HG03175 (cell line): ENCODE data around the gene SPSB4.
"Not testable (repeated sequence)": the region's sequence is repeated elsewhere in the genome, so short reads cannot be mapped to it uniquely, and the experiment has no call there.

Source experiments
- ATAC-seq: cut with Tn5 transposase; IDR thresholded peaks from one replicate; pipeline ENCODE4 v1.9.1; 2021; ENCODE audit warnings: mild to moderate bottlenecking, moderate library complexity; ENCODE audit not compliant: unreplicated experiment

The SPSB4 gene

GRCh38 chr3:141050576-141051442, at the start of gene SPSB4:
Gene SPSB4, plus strand, starts transcription at chr3:141051347. Its CDS starts 14,758 bp downstream, at chr3:141066105.
- no peak for ATAC-seq

DNA sequence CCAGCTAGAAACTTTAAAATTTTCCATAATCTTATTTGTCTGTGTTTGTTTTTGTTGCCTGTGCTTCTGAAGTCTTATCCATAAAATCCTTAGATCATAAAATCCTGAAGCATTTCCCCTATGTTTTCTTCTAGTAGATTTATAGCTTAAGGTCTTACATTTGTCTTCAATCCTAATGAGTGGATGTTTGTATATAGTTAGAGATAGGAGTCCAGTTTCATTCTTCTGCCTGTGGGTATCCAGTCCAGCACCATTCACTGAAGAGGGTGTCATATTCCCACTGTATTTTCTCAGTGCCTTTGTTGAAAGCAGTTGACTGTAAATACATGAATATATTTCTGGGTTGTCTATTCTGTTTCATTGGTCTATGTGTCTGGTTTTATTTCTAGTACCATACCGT, 44.8 kb upstream of the SPSB4 start:
- ATAC-seq: no peak

- no peak for ATAC-seq
Observed at GRCh38 chr3:141009496-141009895, 41.7 kb upstream of the SPSB4 start.

DNA sequence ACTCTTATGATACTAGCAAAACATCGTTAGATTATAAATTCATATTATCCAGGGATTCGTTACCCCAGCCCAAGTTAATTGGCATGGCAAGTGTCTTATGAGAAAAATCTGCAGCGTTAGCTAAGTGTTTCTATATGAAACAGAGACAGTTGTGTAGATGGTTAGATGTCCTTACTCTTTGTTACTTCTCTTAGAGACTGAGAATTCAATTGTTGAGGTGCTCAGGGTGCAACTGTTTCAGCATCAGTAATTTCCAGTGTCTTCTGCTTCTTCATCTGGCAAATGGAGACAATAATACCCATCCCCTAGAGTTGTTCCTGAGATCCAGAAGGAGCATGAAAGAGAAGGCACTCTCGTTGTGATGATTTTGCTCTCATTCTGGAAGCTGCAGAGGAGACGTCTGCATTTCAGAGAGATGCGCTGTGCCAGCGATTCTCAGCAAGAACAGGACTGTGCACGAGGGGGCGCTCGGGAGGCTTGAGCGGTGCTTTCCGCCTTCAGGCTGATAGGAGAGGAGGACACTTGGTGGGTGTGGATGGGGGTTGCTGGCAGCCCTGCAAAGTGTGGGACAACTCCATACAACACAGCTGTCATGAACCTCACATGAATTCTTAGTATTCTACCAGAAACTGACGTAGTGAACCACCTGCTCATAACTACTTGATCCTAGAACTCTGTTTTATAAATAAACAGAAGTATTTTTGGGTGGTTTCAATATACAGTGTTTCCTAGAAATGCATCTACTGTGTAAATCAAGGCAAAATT, 39.7 kb upstream of the SPSB4 start:
- ATAC-seq: no peak

DNA sequence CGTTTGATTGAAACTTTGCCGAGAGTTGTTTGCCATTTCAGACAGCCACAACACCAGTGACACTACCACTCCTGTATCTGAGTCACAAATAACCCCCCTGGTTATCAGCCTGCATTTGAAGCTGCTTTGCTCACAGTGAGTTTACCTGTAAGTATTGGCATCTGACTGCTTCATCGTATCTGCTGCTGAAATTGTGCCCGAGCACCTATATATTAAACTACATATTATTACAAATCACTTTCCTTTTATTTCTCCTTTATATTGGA, 39.2 kb upstream of the SPSB4 start:
- ATAC-seq: no peak

DNA sequence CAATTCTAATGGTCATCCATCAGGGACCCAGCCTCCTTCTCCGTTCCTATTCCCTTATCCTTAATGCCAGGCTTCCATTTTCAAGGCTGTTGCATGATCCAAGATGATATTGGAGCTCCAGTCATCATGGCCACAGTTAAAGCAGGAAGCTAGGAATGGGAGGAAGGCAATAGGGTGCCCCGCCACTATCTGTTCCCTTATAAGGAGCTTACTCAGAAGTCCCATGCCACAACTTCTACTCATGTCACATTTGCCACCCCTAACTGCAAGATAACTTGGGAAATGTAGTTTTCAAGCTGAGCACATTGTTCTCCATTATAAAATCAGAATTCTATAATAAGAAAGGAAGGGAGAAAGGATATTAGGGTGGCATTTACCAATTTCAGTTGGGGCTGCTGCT, 38.6 kb upstream of the SPSB4 start:
- ATAC-seq: no peak

GRCh38 chr3:141015481-141015880, 35.7 kb upstream of the SPSB4 start:
- no peak for ATAC-seq

DNA sequence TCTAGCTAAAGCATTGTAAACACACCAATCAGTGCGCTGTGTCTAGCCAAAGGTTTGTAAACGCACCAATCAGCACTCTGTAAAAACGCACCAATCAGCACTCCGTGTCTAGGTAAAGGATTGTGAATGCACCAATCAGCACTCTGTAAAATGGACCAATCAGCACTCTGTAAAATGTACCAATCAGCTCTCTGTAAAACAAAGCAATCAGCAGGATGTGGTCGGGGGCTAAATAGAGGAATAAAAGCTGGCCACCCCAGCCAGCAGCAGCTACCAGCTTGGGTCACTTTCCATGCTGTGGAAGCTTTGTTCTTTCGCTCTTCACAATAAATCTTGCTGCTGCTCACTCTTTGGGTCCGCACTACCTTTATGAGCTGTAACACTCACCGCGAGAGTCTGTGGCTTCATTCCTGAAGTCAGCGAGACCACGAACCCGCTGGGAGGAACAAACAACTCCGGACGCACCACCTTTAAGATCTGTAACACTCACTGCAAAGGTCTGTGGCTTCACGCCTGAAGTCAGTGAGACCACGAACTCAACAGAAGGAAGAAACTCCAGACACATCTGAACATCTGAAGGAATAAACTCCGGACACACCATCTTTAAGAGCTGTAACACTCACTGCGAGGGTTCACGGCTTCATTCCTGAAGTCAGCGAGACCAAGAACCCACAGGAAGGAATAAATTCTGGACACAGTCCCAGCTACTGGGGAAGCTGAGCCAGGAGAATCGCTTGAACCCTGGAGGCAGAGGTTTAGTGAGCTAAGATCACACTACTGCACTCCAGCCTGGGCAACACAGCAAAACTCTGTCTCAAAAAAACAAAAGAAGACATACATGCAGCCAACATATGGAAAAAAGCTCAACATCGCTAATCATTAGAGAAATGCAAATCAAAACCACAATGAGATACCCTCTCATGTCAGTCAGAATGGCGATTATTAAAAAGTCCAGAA, 33.5 kb upstream of the SPSB4 start:
- not testable (repeated sequence) for ATAC-seq

DNA sequence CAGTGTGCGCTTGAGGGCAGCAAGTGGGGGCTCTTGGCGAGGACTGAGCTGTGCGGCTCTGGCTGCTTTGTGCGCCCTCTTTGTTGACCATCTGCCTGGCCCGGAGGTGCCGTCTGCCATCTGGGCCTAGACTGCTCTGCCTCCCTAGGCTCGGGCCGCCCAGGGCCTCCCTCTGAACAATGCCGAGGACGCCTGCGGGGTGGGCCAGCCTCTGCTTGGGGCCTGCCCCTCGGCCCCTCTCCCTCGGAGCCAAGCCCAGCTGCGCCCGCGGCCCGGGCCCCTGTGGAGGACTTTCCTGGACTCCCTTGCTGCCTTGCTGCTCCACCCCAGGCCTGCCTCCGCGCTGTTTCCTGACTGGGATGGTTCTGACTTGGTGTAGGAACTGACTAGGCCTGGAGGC, 31.9 kb upstream of the SPSB4 start:
- no peak for ATAC-seq

GRCh38 chr3:141020143-141020830, 30.9 kb upstream of the SPSB4 start:
- no peak for ATAC-seq

- ATAC-seq: no peak
Observed at GRCh38 chr3:141021261-141021660, 29.9 kb upstream of the SPSB4 start.

DNA sequence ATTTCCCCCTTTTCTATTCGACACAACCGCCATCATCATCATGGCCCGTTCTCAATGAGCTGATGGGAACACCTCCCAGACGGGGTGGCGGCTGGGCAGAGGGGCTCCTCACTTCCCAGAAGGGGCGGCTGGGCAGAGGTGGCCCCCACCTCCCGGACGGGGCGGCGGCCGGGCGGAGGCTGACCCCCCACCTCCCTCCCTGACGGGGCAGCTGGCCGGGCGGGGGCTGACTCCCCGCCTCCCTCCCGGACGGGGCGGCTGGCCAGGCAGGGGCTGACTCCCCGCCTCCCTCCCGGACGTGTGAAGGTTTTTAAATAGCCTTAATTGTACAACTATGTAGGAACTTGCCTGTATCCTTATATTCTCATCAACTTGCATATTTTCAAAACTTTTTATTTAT, 20.9 kb upstream of the SPSB4 start:
- no peak for ATAC-seq

DNA sequence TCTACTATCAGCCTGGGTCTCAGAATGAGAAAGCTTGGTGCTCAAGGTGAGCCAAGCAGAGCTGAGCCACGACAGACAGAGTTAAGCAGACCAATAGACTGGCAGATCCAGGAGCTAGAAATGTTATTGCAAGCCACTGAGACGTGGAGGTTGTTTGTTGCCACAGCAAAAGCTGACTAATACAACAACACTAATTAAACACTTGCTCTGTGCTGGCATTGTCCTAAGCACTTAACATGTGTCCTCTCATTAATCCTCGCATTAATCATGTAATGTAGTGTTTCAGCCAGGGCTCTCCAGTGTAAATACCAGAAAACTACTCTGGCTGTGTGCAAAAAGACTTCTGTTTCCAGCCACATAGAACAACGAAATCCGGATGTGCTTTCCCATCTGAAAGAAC, 11.6 kb upstream of the SPSB4 start:
- ATAC-seq: no peak

DNA sequence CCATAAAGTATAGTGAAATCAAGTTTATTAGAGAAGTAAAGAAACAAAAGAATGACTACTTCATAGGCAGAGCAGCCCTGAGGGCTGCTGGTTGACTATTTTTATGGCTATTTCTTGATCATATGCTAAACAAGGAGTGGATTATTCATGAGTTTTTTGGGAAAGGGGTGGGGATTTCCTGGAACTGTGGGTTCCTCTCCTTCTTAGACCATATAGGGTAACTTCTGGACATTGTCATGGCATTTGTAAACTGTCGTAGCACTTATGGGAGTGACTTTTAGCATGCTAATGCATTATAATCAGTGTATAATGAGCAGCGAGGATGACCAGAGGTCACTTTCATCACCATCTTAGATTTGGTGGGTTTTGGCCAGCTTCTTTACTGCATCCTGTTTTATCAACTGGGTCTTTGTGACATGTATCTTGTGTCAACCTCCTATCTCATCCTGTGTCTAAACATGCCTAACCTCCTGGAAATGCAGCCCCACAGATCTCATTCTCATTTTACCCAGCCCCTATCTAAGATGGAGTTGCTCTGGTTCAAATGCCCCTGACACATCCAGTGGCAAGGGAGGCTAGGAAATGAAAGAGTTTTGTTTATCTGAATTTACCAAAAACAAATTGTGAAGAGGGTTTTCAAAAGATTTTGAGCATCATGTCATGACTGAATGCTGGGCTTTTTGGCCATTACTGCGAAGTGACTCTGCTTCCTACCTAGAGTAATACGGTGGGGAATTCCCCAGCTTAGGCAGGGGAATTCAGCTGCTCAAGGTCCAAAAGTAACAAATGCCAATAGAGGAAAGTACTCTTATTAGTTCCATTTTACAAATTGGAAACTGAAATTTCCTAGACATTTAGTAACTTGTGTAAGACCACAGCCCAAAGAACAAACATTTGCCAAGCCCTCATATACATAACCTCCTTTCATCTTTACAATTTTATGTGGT, 6.2 kb upstream of the SPSB4 start:
- ATAC-seq: no peak

- ATAC-seq: no peak
Observed at GRCh38 chr3:141045849-141046248, 5.3 kb upstream of the SPSB4 start.

GRCh38 chr3:141047168-141047567, 4.0 kb upstream of the SPSB4 start:
- no peak for ATAC-seq

- ATAC-seq: no peak
Observed at GRCh38 chr3:141049681-141050080, 1.5 kb upstream of the SPSB4 start.

GRCh38 chr3:141051443-141052200, 475 bp downstream of the SPSB4 start:
- no peak for ATAC-seq
